ENCODE measurements around the gene MOB2.

- TF ChIP-seq TCF4 (CRISPR knock-in tag; IDR thresholded peaks at IDR 0.05; ENCODE audit: borderline replicate concordance) = no peak
- no peak for TF ChIP-seq ZFP3 (CRISPR knock-in tag; IDR thresholded peaks at IDR 0.05)
- TF ChIP-seq CREB5 (CRISPR knock-in tag; IDR thresholded peaks at IDR 0.05; ENCODE audit: low read depth) = no peak
- TF ChIP-seq OSR1 (CRISPR knock-in tag; IDR thresholded peaks at IDR 0.05) = no peak
- TF ChIP-seq ZNF565 (CRISPR knock-in tag; conservative IDR thresholded peaks at IDR 0.05; ENCODE audit: low read depth) = no peak
- TF ChIP-seq RARB (CRISPR knock-in tag; IDR thresholded peaks at IDR 0.05) = no peak
- TF ChIP-seq ZFP30 (CRISPR knock-in tag; IDR thresholded peaks at IDR 0.05) = no peak
- no peak for TF ChIP-seq ARNTL (CRISPR knock-in tag; IDR thresholded peaks at IDR 0.05; ENCODE audit: borderline replicate concordance, low read depth)
These were observed 37.2 kb upstream of the MOB2 start for GRCh38 chr11:1523779-1524178.
